Measurements from ENCODE around the gene STK39. TPM values are rescaled to one million over a fixed set of nuclear protein-coding genes. Genes with fewer than 3 reads are reported as not detected.
A peak's percentile ranks its signal among the peaks of the same experiment; 100 is the strongest.

Gene STK39
- total RNA-seq, 1 experiment from 2014 or later, result 16.9 TPM

DNA sequence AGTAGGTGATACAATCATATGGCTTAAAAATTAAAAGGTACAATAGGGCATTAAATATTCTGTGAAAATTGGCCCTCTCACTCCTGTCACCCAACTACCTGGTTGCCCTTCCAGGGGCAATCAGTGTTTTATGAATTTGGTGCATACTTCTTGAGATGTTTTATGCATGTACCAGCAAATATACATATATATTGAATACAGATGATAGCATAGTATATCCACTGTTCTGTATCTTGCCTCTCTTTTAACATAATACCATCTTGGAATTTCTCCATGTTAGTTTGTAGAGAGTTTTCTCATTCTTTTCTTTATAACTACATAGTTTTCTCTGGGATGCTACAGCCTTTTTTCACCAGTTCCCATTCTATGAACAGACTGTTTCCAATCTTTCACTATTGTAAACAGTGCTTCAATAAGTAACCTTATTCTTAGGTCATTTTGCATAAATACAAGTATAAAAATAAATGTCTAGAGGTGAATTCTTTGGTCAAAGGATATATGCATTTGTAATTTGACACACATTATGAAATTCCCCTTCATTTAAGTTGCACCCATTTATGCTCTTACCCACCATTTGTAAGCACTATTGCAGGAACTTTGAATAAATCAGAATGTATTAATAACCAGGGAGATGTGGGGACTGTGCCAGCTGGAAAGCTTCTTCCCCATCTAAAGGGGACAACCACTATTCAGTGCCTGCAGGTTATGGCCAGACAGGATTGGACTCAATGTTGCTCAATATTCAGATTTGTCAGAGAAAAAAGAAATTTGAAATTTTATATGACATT is 225.4 kb downstream of the STK39 start:
- no peak for DNase-seq (ENCODE audit: low read depth)

DNA sequence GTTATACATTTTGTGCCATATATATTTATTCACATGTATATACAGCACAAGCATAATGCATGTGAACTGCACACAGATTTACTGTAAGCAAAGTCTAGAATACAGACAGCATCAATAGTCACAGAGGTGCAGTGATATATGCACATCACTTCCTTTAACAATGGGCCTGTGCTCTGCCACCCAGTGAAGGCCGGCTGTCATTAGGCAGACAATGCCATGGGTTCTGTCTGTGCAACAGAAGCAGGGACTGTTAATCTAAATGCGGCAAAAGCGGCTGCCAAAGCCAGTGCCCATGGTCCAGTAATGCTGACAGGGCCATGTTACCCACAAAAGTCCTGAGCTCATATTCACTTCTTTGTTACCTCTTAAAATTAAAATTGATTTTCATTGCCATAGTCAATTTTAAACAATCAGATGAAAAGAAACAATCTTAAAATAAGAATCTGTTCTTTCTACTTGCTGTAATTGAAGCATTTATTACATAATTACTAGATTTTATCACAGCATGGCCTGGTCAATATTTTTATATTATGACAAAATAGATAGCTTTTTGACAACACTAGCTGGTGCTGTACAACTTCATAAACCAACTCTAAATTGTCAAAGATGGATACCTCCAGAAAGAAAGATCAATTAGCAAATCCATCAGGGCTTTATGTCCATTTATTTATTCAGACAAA is 232.0 kb downstream of the STK39 start:
- no peak for DNase-seq (ENCODE audit: low read depth)

- DNase-seq (ENCODE audit: low read depth), result no peak
These were observed 237.5 kb downstream of the STK39 start for GRCh38 chr2:168009900-168010299.

DNA sequence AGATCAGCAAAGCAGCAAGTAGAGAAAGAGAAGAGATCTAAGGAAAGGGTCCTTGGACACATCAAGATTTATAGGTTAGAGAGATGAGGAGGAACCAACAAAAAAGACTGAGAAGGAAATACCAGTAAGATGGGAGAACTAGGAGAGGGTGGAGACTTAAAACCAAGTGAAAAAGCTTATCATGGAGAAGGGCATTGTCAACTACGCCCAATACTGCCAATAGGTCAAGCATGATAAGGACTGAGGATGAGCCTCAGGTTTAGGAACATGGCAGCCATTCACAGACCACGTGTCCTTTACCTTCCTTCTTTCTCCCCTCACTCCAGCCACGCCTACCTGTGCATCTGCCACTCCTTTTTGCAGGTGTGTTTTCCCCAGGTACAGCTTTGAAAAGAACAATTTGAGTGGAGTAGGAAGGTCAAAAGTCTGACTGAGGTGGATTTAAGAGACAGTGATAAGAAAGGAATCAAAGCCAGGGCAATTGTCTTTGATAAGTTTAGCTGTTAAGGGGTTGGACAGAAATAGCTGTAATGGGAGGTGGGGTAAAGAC is 238.7 kb downstream of the STK39 start:
- DNase-seq (ENCODE audit: low read depth), result no peak

GRCh38 chr2:168006498-168006897 is 240.9 kb downstream of the STK39 start:
- DNase-seq (ENCODE audit: low read depth), result no peak

- no peak for DNase-seq (ENCODE audit: low read depth)
These were observed 241.8 kb downstream of the STK39 start for GRCh38 chr2:168005586-168005985.

DNA sequence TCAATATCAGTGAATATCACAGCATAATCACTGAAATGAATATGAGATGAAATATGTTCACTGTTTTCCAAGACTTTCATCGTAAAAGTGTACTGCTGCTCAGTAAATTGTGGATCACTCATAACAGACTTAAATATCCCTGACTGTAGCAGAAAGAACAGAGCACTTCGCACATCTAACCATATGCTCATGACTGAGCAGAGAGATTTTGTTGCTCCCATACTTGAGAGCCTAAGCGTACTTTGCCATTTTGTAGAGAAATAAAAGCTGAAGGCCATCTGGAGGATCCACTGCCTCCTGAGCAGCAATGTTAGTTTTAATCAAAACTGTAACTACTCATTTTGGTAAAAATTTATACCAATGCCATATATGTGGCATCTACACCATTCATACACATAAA is 243.5 kb downstream of the STK39 start:
- DNase-seq (ENCODE audit: low read depth), result no peak

DNA sequence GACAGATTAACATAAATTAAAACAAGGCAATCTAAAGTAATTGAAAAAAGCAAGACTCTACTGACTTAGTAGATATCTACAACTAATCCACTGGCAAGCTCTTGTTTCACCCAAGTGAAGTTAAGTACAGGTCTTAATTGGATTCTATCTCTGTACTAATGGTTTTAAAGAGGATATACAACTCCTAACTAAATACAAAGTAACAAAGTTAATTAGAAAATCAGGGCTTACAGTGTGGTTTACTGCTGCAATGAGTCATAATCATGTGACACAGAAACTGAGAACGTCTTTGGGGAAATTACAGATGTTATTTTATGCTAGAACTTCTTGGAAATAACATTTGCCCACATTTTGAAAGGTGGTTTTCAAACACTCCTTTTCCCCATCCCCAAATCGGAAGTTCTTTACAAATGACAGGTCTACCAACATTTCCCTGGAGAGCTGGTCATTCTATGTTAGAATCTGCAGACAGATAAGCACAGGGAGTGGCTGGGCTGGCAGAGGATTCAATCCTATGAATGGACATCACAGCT is 245.3 kb downstream of the STK39 start:
- DNase-seq (ENCODE audit: low read depth), result peak; percentile 59

DNA sequence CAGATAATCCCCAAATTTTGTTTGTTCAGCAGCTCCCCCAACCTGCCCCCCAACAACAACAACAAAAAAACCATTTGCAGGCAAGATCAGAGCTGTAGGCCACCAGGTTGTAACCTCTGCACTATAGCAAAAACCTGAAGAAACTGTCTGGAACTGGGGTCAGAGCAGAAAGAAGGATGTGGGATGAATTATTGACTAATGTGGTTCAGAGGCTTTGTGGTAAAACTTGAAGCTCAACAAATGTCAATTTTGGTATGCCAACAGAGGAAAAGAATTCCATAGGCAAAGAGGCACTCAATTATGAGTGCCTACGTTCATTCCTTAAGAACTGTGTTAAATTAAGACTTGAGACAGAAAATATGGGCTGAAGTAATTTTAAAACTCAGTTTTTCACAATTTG is 255.1 kb downstream of the STK39 start:
- DNase-seq (ENCODE audit: low read depth), result no peak

GRCh38 chr2:167990062-167990461 is 257.3 kb downstream of the STK39 start:
- no peak for DNase-seq (ENCODE audit: low read depth)

GRCh38 chr2:167988296-167988695 is 259.1 kb downstream of the STK39 start:
- DNase-seq (ENCODE audit: low read depth), result no peak

DNA sequence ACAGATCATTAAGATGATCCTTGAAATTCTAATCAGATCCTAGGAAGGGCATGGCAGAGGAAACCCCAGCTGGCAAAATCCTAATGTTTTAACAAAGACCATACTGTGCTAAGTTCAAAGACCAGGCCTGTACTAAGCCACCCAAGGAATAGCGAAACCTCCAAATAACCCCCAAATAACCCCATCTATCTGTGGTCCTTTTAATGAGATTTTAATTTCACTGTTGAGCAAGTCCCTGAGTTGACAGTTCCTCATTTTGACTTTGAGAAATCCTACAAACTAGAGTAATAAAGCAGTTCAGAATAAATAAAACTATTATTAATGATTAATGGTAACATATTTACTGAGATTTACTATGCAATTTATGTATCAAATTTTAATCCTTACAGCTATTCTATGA is 259.8 kb downstream of the STK39 start:
- DNase-seq (ENCODE audit: low read depth), result no peak

- DNase-seq (ENCODE audit: low read depth), result no peak
These were observed 260.4 kb downstream of the STK39 start for GRCh38 chr2:167987026-167987425.

DNA sequence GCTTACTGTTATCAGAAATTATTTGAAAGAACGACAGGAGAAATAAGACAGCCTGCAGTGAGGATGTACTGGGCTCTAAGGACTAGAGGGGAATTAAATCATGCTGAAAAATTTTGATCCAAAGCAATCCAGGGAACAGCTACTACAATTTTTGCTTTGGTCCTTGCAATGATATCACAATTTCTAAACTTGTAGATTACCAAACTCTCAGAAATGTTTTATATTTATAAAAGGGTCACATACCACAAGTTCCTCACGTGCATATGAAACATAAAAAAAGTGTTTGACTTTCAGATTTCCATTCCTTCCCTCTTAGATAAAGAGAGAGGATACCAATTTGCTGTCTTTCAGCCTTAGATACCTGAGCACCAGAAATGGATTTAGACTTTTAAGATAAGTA is 261.2 kb downstream of the STK39 start:
- DNase-seq (ENCODE audit: low read depth), result no peak

DNA sequence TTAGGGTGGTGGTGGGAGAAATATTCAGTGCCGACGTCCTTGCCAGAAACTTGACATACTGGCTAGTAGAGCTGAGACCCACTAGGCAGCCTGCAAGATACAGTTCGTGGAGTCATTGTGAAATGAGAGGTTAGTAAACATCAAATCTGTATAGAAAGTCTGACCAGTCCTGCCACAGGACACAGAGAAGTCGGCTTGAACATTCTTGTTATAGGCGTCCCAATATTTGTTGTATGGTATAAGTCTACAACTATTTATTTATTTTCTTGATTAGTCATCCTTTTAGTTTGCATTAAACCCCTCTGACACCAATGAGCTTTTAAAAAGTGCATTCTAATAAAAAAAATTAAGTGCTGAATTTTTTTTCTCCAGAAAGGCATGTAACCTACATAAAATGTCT is 265.4 kb downstream of the STK39 start:
- DNase-seq (ENCODE audit: low read depth), result no peak

GRCh38 chr2:167980439-167980838 is 267.0 kb downstream of the STK39 start:
- DNase-seq (ENCODE audit: low read depth), result no peak

GRCh38 chr2:167972746-167973145 is 274.6 kb downstream of the STK39 start:
- DNase-seq (ENCODE audit: low read depth), result no peak

DNA sequence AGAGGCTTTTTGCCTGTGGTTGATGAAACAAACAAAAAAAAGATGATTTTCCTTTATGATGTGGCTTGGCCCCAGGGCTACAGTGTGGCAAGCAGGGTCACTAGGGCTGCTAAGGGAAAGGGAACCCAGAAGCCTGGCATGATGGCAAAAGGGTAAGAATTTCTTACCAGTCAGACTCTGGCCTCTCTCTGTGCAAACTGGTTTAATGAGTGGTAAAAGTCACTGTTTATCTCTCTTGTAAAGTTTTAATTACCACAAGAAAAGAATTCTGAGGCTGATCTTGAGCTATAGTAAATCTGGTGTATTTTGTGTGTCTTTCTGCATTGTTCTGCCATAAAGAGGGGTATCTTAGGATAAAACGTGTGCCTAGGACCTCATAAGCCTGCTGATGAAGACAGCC is 275.4 kb downstream of the STK39 start:
- no peak for DNase-seq (ENCODE audit: low read depth)

DNA sequence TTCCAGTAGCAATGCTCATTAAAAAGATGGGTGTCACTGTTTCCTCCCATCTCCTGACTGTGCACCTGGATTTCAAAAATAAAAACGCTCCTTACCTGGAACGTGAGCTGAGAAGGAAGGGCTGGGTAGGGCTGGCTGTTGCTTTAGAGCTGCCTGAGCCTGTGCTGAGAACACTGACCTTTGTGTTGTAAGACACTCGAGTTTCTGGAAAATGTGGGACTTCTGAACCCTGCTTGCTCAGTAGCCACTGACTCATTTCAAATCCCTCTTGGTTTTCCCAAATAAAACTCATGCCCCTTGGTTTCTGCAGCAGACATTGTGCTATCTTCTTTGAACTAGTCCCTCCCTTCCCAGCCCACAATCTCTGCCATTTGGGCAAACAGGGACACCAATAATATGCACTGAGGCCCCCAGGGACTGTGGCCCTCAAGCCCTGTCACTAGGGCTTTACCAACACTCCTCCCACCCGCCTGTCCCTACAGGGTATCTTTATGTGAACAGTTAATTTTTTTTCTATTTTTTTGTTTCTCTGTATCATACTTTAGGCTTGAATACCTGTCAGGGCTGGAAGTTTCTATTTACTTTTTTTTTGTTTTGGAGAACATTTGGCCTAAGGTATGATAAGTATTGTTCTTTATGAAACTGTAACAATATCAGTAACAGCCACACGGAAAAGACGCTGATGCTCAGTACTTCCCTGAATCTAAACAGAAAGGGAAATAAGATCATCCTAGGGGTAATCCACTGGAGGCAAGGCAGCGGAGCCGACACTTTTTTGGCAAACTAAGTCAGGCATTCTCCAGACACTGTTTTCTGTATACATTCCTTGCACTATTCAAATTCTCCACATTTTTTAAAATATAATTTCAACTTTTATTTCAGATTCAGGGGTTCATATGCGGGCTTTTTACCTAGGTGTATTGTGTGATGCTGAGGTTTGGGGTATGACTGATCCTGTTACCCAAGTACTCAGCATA is 280.2 kb downstream of the STK39 start:
- no peak for DNase-seq (ENCODE audit: low read depth)

GRCh38 chr2:167965907-167966761 is 281.3 kb downstream of the STK39 start:
- DNase-seq (ENCODE audit: low read depth), result no peak
